Germinal center (tissue), 1 donor: ENCODE results near the gene CEBPZOS.
"Not testable (repeated sequence)": the region's sequence is repeated elsewhere in the genome, so short reads cannot be mapped to it uniquely, and the experiment has no call there.

Source experiments
- DNase-seq: peaks from one replicate; pipeline ENCODE4 v3.0.0; 2012; ENCODE audit warnings: mixed read lengths, low spot score

The CEBPZOS gene

GRCh38 chr2:37191253-37191652, 5.0 kb upstream of the CEBPZOS start:
- no peak for DNase-seq

- no peak for DNase-seq
Measured at GRCh38 chr2:37191747-37192146, 4.5 kb upstream of the CEBPZOS start.

- no peak for DNase-seq
Measured at GRCh38 chr2:37192551-37192950, 3.7 kb upstream of the CEBPZOS start.

GRCh38 chr2:37195862-37196319, 405 bp upstream of the CEBPZOS start:
- DNase-seq: not testable (repeated sequence)

GRCh38 chr2:37198681-37199065, 2.4 kb downstream of the CEBPZOS start:
- no peak for DNase-seq

- DNase-seq: no peak
Measured at GRCh38 chr2:37201208-37201607, 4.9 kb downstream of the CEBPZOS start.

- DNase-seq: no peak
Measured at GRCh38 chr2:37201766-37202165, 5.5 kb downstream of the CEBPZOS start.

- DNase-seq: no peak
Measured at GRCh38 chr2:37203708-37204107, 7.4 kb downstream of the CEBPZOS start.

- not testable (repeated sequence) for DNase-seq
Measured at GRCh38 chr2:37205071-37205661, 8.9 kb downstream of the CEBPZOS start.

GRCh38 chr2:37205689-37206341, 9.5 kb downstream of the CEBPZOS start:
- no peak for DNase-seq

- not testable (repeated sequence) for DNase-seq
Measured at GRCh38 chr2:37206760-37207159, 10.5 kb downstream of the CEBPZOS start.

- DNase-seq: no peak
Measured at GRCh38 chr2:37211212-37211611, 14.9 kb downstream of the CEBPZOS start.

GRCh38 chr2:37211939-37212338, 15.6 kb downstream of the CEBPZOS start:
- no peak for DNase-seq

- no peak for DNase-seq
Measured at GRCh38 chr2:37215250-37215649, 19.0 kb downstream of the CEBPZOS start.

GRCh38 chr2:37219046-37219445, 22.8 kb downstream of the CEBPZOS start:
- DNase-seq: no peak

GRCh38 chr2:37223131-37223530, 26.8 kb downstream of the CEBPZOS start:
- no peak for DNase-seq

GRCh38 chr2:37224063-37224462, 27.8 kb downstream of the CEBPZOS start:
- no peak for DNase-seq

- DNase-seq: not testable (repeated sequence)
Measured at GRCh38 chr2:37225129-37225528, 28.8 kb downstream of the CEBPZOS start.

- DNase-seq: no peak
Measured at GRCh38 chr2:37226863-37227262, 30.6 kb downstream of the CEBPZOS start.

- DNase-seq: no peak
Measured at GRCh38 chr2:37228788-37229187, 32.5 kb downstream of the CEBPZOS start.

GRCh38 chr2:37230581-37230980, 34.3 kb downstream of the CEBPZOS start:
- DNase-seq: peak; percentile 5

- peak; percentile 92 for DNase-seq
Measured at GRCh38 chr2:37231241-37232130, 35.2 kb downstream of the CEBPZOS start, which contains the start of the genes CEBPZ and NDUFAF7. CEBPZ (minus strand) TSS chr2:37231596; CDS start chr2:37231567, 29 bp downstream. NDUFAF7 (plus strand) TSS chr2:37231658; CDS start chr2:37231706, 48 bp downstream.
